Pericardium fibroblast (primary cell): ENCODE data around the gene RPUSD3. TPM values are rescaled to one million over a fixed set of nuclear protein-coding genes. Genes with fewer than 3 reads are reported as not detected.

ENCODE experiments used
- total RNA-seq: library from RNA; depleted of rRNA; stranded (reverse); fragments of >200 nt; gene quantifications from 2 replicates; pipeline ENCODE4 v1.2.3, GENCODE V29; 2015

The RPUSD3 gene, protein sequence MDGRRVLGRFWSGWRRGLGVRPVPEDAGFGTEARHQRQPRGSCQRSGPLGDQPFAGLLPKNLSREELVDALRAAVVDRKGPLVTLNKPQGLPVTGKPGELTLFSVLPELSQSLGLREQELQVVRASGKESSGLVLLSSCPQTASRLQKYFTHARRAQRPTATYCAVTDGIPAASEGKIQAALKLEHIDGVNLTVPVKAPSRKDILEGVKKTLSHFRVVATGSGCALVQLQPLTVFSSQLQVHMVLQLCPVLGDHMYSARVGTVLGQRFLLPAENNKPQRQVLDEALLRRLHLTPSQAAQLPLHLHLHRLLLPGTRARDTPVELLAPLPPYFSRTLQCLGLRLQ
- total RNA-seq = 29.1 and 46.4 TPM in 2 replicates

DNA sequence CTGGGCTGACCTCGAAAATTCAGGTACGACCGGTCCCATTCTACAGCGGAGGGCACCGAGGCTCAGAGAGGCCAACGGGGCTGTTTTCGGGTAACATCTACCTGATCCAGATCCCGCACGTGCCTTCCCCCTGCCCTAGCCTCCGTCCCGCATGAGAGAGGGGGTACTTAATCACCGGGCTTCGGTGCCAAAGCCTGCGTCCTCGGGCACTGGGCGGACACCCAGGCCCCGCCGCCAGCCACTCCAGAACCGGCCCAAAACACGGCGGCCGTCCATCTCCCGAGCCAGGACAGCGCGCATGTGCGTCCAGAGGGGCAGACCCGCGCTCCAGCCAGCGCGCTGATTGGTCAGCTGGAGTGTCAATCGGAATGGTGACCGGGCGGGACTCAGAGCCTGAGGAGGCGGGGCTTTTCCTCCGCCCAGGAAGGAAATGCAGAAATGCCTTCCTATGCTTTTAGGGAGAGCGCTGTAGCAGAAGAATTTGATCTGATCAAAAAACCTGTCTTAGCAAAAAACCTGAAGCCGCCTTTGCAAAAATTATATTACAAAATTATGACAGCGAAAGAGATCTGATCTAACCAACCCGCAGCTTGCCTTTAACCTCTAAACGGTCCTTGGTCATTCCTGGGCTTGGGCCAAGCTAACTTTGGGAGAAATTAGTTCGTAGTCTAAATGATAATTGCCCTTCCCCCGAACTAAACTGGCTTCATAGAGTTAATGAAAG is at the start of gene RPUSD3:
TSS of gene RPUSD3 (minus strand) at position 294 of the 724 bp plus-strand sequence. CDS start at position 276, 18 bp downstream.

DNA sequence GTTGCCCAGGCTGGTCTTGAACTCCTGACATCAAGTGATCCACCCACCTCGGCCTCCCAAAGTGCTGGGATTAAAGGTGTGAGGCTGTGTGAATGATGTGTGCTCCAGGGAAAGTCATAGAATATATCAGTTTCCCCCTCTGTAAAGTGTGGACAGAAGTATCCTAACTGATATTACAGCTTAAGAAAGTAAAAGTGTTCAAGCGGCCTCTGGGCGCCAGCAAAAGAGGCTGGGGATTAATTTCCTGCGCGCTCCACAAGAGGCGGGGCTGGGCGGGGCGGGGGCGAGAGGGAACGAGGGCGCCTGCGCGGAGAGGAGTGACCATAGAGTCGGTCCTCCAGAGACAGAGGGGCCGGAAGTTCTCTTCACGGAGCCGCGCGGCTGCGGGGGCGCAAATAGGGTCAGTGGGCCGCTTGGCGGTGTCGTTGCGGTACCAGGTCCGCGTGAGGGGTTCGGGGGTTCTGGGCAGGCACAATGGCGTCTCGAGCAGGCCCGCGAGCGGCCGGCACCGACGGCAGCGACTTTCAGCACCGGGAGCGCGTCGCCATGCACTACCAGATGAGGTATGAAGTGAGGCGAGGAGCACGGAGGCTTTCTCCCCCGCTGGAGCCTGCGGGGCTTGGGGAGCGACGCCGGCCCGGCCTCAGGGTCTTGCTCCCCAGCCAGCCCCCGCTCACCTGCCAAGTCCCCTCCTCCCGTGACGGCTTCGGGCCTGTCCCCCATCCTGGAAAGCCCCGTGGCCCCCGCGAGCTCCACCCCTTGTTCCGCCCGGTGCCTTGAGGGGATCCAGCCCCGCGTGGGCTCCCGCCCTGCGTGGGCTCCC is 46.7 kb upstream of the RPUSD3 start, which contains the start of gene JAGN1:
TSS of gene JAGN1 (plus strand) at position 362 of the 823 bp plus-strand sequence. CDS start at position 475, 113 bp downstream.

DNA sequence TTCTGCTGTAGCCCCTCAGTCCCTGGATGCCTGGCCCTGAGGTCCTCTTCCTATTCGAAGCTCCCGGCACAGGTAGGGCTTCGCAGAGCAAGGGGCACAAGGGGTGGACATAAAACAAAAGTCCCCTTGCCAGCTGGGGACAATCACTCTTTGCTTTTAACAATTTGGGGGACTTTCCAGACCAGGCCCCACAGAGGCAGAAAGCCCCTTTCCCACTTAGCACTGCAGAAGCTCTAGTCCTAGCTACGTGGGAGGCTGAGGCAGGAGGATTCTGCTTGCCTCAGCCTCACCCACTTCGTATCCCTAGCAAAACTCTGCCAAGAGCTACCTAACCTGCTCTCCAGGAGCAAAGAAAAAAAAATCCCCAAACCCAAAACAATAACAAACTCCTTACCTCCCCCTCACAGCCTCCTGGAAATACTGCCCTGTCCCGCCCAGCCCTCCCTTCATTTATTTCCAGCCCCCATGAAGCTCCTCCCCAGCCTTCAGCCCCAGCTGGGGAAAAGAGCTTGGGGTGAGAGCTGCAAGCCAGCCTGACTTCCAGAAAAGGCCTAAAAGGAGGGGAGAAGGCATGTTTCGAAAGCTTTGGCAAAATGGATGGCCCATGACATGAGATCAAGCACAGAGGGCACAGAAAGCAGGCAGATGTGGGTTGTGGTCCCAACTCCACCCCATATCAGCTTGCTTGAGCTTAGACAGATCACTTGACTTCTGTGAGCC is 36.2 kb upstream of the RPUSD3 start, which contains the start of gene CIDEC:
TSS of gene CIDEC (minus strand) at position 424 of the 720 bp plus-strand sequence. CDS start 1,767 bp downstream, outside the sequence.

DNA sequence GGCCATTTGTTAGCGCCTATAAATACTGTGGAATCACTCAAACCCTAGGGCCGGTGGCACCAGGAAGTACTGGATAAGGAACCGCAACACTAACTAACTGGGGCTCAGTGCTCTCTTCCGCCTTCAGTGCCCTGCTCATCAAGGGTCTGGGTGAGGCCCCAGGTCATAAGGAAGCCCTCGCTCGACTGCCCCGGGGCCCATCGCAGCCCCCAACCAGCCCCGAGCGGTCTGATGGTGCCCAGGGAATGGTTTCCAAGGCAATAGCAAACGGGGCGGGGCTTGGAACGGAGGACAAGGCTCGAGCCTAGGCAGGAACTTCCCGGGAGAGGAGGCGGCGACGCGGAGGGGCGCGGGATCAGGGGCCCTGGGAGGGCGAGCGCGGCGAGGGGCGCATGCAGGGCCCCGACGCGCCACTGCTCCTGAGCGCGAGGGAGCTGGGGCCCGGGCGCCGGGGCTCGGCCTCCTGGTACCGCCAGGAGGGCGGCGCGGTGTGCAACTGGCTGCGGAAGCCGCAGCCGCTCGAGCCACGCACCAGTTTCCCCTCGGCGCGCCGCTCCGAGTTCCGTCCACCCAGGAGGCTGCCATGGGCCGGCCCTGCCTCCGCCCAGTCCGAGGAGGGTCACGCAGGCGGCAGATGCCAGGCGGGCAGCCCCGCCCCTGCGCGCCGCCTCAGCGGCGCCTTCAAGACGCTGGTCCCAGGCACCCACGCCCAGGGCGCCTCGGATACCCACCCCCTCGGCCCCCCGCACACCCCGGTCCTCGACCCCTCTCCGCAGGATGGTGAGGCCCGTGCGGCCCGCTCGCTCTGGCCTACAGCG is 34.0 kb downstream of the RPUSD3 start, which contains the start of gene TTLL3:
TSS of gene TTLL3 (plus strand) at position 648 of the 818 bp plus-strand sequence. CDS start 400 bp downstream, outside the sequence.

DNA sequence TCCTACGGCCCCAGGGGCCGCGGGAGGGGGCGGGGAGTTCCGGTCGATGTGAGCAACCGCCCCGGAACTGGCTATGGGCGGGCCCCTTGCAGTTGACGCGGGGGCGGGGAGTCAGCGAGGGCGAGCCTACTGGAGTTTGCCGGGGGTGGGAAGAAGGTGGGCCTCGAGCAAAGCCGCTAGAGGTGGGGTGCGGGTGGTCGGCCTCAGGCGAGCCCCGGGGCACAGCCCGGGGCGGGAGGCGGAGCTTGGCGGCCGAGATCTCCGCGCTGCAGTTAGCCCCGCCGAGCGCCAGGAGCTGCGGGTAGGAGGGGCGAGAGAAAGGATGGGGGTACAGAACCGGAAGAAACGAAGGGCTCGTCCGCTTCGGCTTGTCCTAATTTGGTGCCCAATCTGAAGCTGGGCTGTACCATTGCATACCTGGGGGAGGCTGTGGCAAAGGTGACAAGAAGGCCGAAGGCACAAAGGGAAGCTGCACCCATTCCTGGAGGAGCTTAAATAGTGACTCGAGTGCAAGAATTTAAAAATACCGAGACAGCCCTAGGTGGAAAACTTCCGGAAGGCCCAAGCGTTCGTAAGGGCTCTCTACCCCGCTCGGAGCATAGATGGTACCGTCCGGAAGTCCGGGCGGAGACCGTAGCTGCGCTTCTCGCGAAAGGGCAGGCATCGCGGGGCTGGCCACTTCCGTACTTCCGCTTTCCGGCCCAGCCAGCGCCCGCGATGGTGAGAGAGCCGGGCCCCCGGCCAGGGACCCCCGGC is 51.2 kb downstream of the RPUSD3 start, which contains the start of the genes ARPC4 and TADA3:
TSS of gene ARPC4 (plus strand) at position 678 of the 756 bp plus-strand sequence. CDS start at position 718, 40 bp downstream.
TSS of gene TADA3 (minus strand) at position 69 of the 756 bp plus-strand sequence. CDS start 1,007 bp downstream, outside the sequence.

Other genes starting within 250 kb of the RPUSD3 start
- gene MTMR14, start 194.5 kb downstream of the RPUSD3 start, total RNA-seq = 23.5 and 25.6 TPM in 2 replicates
- gene CPNE9, start 140.2 kb downstream of the RPUSD3 start, total RNA-seq = not detected in 2 replicates
- gene BRPF1, start 112.3 kb downstream of the RPUSD3 start, total RNA-seq = 8.2 and 11.0 TPM in 2 replicates
- 32.2 and 37.9 TPM in 2 replicates for gene OGG1, start 94.1 kb downstream of the RPUSD3 start, total RNA-seq
- 27.5 and 31.7 TPM in 2 replicates for gene CAMK1, start 74.1 kb downstream of the RPUSD3 start, total RNA-seq
- 69.6 and 72.4 TPM in 2 replicates for gene TADA3, start 51.5 kb downstream of the RPUSD3 start, total RNA-seq
- gene ARPC4, start 50.9 kb downstream of the RPUSD3 start, total RNA-seq = 111 and 190 TPM in 2 replicates
- 19.8 and 20.2 TPM in 2 replicates for gene TTLL3, start 33.7 kb downstream of the RPUSD3 start, total RNA-seq
- gene CIDEC, start 36.2 kb upstream of the RPUSD3 start, total RNA-seq = 8.2 and 92.0 TPM in 2 replicates
- 50.6 and 66.1 TPM in 2 replicates for gene JAGN1, start 46.6 kb upstream of the RPUSD3 start, total RNA-seq
- gene IL17RE, start 58.8 kb upstream of the RPUSD3 start, total RNA-seq = 0.23 and 4.9 TPM in 2 replicates
- gene IL17RC, start 73.1 kb upstream of the RPUSD3 start, total RNA-seq = 31.6 and 113 TPM in 2 replicates
- 11.2 and 35.9 TPM in 2 replicates for gene CRELD1, start 89.8 kb upstream of the RPUSD3 start, total RNA-seq
- gene PRRT3, start 108.4 kb upstream of the RPUSD3 start, total RNA-seq = 2.7 and 4.3 TPM in 2 replicates
- 39.6 and 60.6 TPM in 2 replicates for gene EMC3, start 142.8 kb upstream of the RPUSD3 start, total RNA-seq
- gene FANCD2, start 182.4 kb upstream of the RPUSD3 start, total RNA-seq = 1.8 and 3.9 TPM in 2 replicates